ENCODE results near the gene RPS6KA4. TPM values are rescaled to one million over a fixed set of nuclear protein-coding genes. Genes with fewer than 3 reads are reported as not detected.

RPS6KA4 gene
- total RNA-seq, 5 donors from 2014 or later (not counting 1 experiment from before 2014, with no cell fraction given), result 16.5 to 48.7 (median 43.7) TPM

DNA sequence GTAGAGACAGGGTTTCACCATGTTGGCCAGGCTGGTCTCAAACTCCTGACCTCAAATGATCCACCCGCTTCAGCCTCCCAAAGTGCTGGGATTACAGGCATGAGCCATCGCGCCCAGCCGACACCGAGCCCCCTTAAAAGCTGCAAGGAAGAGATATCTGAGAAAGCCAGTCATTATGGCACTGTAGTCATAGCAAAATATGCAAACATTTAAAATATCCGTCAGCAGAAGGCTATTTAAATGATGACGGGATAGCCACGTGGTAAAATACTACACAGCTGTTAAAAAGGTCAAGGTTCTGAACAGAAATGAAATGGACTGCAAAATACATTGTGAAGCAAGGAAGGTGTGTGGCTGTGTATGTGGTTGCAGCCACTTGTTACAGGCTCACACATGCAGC, 25.4 kb upstream of the RPS6KA4 start:
- Mint-ChIP-seq H3K4me1 (peaks cover 8 to 26% (median 16%) of the 10 kb centered on the region in 3 donors), H3K4me3 (no peak overlapping the region), H3K36me3 (peaks cover 12% of the 10 kb centered on the region), H3K9me3 (no peaks in the 10 kb centered on the region), H3K27me3 (no peaks in the 10 kb centered on the region), H3K27ac (no peak overlapping the region)
- Histone ChIP-seq H3K36me3 (ENCODE audit: control insufficient read depth in 2 of 2, extremely low read depth in 1 of 2, insufficient read depth in 1 of 2, low read length in 1 of 2) (peaks cover 3 to 16% of the 10 kb centered on the region in 2 donors), H3K4me3 (ENCODE audit: control insufficient read depth in 1 of 2, extremely low read depth in 1 of 2, low read length in 1 of 2) (no peak overlapping the region), H3K27ac (ENCODE audit: low read length) (no peak overlapping the region), H3K27me3 (replicated peaks in 1 of 2; ENCODE audit: control insufficient read depth in 2 of 2, extremely low read depth in 1 of 2, insufficient read depth in 2 of 2, low read length in 1 of 2) (no peaks in the 10 kb centered on the region), H3K4me1 (ENCODE audit: control insufficient read depth in 1 of 2, extremely low read depth in 1 of 2, insufficient read depth in 2 of 2, low read length in 2 of 2) (peaks cover 0 to 21% of the 10 kb centered on the region in 2 experiments), H3K9me3 (no peaks in the 10 kb centered on the region)
- CTCF ChIA-PET, result interaction anchor here in 1 of 2 donors (2.7 kb wide), 1 partner anchor 16 kb away, joined by 41 read pairs; the partner anchor contains the start of genes PRDX5 and TRMT112
- no peak for ATAC-seq (replicated peaks in 1 of 4)
- WGBS (ENCODE audit: insufficient coverage), result 100% methylated on average over 6 of the region's 8 CpGs
- DNase-seq, result no peak
- POLR2A ChIA-PET, result interaction anchor here in 1 of 2 donors (0.7 kb wide), 1 partner anchor 324 kb away, joined by 4 read pairs; no protein-coding TSS in a partner anchor

DNA sequence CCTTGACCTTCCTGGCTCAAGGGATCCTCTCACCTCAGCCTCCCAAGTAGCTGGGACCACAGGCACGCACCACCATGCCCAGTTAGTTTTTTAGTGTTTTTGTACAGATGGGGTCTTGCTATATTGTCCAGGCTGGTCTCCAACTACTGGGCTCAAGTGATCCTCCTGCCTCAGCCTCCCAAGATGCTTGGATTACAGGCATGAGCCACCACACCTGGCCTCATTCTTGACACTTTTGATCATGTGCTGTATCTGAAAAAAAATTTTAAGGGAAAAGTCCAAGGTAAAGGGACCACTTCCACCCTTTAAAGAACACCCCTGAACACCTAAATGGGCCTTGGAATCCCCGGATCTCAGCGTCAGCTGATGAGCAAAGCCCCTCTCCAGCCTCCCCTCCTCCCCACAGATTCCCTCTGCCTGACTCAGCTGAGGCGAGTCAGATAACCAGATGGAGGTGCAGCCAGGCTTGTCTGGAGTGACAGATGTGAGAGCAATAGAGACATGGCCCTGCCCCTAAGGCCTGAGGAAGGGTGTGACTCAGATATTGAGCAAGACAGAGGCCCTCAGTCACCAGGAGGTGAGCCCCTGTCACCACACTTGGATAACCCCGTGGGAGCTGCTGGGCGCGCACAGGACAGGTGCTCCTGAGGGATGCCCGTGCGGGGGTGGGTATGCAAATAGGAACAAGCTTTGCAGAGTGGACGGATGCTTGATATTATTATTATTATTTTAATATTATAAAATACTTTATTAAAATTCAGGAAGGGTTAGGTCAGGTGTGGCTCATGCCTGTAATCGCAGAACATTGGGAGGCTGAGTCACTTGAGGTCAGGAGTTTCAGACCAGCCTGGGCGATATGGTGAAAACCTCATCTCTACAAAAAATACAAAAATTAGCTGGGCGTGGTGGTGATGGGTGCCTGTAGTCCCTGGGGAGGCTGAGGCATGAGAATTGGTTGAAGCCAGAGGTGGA, 23.9 kb upstream of the RPS6KA4 start:
- peaks cover 17% of the 10 kb centered on the region for H3K36me3 Mint-ChIP-seq
- no peaks in the 10 kb centered on the region for H3K9me3 Mint-ChIP-seq
- H3K9me3 ChIP-seq, result no peaks in the 10 kb centered on the region
- no peak for ATAC-seq (replicated peaks in 1 of 4)
- H3K4me3 ChIP-seq (ENCODE audit: control insufficient read depth in 1 of 2, extremely low read depth in 1 of 2, low read length in 1 of 2), result no peak overlapping the region
- H3K36me3 ChIP-seq (ENCODE audit: control insufficient read depth in 2 of 2, extremely low read depth in 1 of 2, insufficient read depth in 1 of 2, low read length in 1 of 2), result peaks cover 3 to 21% of the 10 kb centered on the region in 2 donors
- no peak overlapping the region for H3K27ac ChIP-seq (ENCODE audit: low read length)
- no peak overlapping the region for H3K4me3 Mint-ChIP-seq
- H3K4me1 Mint-ChIP-seq, result peaks cover 21 to 38% (median 28%) of the 10 kb centered on the region in 3 donors
- H3K27ac Mint-ChIP-seq, result no peak overlapping the region
- ChIA-PET POLR2A (interaction anchor here in 1 of 2 donors (0.7 kb wide), 1 partner anchor 1568 kb away, joined by 3 read pairs; no protein-coding TSS in a partner anchor), CTCF (interaction anchor here in 1 of 2 donors (0.6 kb wide), 1 partner anchor 29 kb away, joined by 3 read pairs; no protein-coding TSS in a partner anchor)
- no peaks in the 10 kb centered on the region for H3K27me3 Mint-ChIP-seq
- H3K27me3 ChIP-seq (replicated peaks in 1 of 2; ENCODE audit: control insufficient read depth in 2 of 2, extremely low read depth in 1 of 2, insufficient read depth in 2 of 2, low read length in 1 of 2), result no peaks in the 10 kb centered on the region
- H3K4me1 ChIP-seq (ENCODE audit: control insufficient read depth in 1 of 2, extremely low read depth in 1 of 2, insufficient read depth in 2 of 2, low read length in 2 of 2), result peaks cover 8 to 36% of the 10 kb centered on the region in 2 experiments
- WGBS (ENCODE audit: insufficient coverage), result 60% methylated on average over 3 of the region's 13 CpGs
- no peak for DNase-seq

DNA sequence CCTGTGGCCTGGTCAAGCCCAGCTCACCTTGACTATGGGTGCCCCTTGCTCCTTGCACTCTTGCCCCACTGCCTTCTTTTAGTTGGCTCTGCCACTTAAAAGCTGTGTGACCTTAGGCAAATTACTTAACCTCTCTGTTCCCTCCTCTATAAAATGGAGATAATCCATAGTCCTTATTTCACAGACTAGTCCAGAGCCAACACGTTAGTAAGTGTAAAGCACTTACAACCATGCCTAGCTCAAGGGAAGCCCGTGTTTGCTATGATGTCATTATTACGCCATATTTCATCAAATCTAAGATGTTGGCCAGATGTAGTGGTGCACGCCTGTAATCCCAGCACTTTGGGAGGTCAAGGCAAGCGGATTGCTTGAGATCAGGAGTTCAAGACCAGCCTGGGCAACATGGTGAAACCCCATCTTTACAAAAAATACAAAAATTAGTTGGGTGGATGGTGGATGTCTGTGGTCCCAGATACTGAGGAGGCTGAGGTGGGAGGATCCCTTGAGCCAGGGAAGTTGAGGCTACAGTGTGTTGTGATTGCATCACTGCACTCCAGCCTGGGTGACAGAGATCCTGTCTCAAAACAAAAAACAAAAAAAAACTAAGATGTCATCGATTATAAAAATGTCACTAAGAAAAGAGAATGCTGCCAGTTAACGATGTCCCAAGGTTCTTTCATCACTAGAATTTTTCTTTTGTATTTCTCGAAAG, 21.3 kb upstream of the RPS6KA4 start:
- Mint-ChIP-seq H3K27ac (peak overlapping the region in 1 of 2 donors; percentile 28), H3K27me3 (no peaks in the 10 kb centered on the region), H3K9me3 (no peaks in the 10 kb centered on the region), H3K4me3 (peak overlapping the region in 1 of 3 donors; percentile 36), H3K4me1 (peaks cover 29 to 46% (median 43%) of the 10 kb centered on the region in 3 donors), H3K36me3 (peaks cover 17% of the 10 kb centered on the region)
- Histone ChIP-seq H3K27me3 (replicated peaks in 1 of 2; ENCODE audit: control insufficient read depth in 2 of 2, extremely low read depth in 1 of 2, insufficient read depth in 2 of 2, low read length in 1 of 2) (no peaks in the 10 kb centered on the region), H3K4me3 (ENCODE audit: control insufficient read depth in 1 of 2, extremely low read depth in 1 of 2, low read length in 1 of 2) (no peak overlapping the region), H3K9me3 (no peaks in the 10 kb centered on the region), H3K4me1 (ENCODE audit: control insufficient read depth in 1 of 2, extremely low read depth in 1 of 2, insufficient read depth in 2 of 2, low read length in 2 of 2) (peaks cover 14 to 42% of the 10 kb centered on the region in 2 experiments), H3K36me3 (ENCODE audit: control insufficient read depth in 2 of 2, extremely low read depth in 1 of 2, insufficient read depth in 1 of 2, low read length in 1 of 2) (peaks cover 3 to 34% of the 10 kb centered on the region in 2 donors), H3K27ac (ENCODE audit: low read length) (no peak overlapping the region)
- DNase-seq (no peak), ATAC-seq (replicated peaks in 1 of 4) (no peak)
- 93% methylated on average over 4 of the region's 8 CpGs for WGBS (ENCODE audit: insufficient coverage)
- POLR2A ChIA-PET, result interaction anchor here in 1 of 2 donors (0.6 kb wide), 1 partner anchor 19 kb away, joined by 6 read pairs; no protein-coding TSS in a partner anchor
- CTCF ChIA-PET, result no interaction called here

DNA sequence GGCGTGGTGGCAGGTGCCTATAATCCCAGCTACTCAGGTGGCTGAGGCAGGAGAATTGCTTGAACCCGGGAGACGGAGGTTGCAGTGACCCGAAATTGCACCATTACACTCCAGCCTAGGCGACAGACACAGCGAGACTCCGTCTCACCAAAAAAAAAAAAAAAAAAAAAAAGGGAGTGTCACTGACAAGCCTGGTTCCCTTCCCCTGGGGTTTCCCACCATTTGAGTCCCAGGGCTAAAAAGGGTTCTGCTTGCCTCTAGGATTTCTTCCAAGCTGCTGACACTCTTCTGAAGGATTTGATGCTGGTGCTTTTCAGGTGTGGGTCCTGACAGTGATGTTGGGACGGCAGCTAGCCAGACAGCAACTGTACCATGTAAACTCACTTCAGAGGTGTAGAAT, 20.2 kb upstream of the RPS6KA4 start:
- H3K4me1 Mint-ChIP-seq, result peaks cover 29 to 48% (median 43%) of the 10 kb centered on the region in 3 donors
- ATAC-seq (replicated peaks in 1 of 4), result no peak
- H3K36me3 ChIP-seq (ENCODE audit: control insufficient read depth in 2 of 2, extremely low read depth in 1 of 2, insufficient read depth in 1 of 2, low read length in 1 of 2), result peaks cover 2 to 41% of the 10 kb centered on the region in 2 donors
- ChIA-PET POLR2A (interaction anchor here in 1 of 2 donors (0.7 kb wide), 1 partner anchor 20 kb away, joined by 5 read pairs; no protein-coding TSS in a partner anchor), CTCF (interaction anchor here in 1 of 2 donors (0.7 kb wide), 1 partner anchor 1909 kb away, joined by 6 read pairs; no protein-coding TSS in a partner anchor)
- H3K36me3 Mint-ChIP-seq, result peaks cover 16% of the 10 kb centered on the region
- no peaks in the 10 kb centered on the region for H3K27me3 Mint-ChIP-seq
- no peaks in the 10 kb centered on the region for H3K9me3 ChIP-seq
- 91% methylated on average over 3 of the region's 8 CpGs for WGBS (ENCODE audit: insufficient coverage)
- H3K27me3 ChIP-seq (replicated peaks in 1 of 2; ENCODE audit: control insufficient read depth in 2 of 2, extremely low read depth in 1 of 2, insufficient read depth in 2 of 2, low read length in 1 of 2), result no peaks in the 10 kb centered on the region
- H3K4me3 Mint-ChIP-seq, result peak overlapping the region; percentile 82 to 92 (median 83)
- H3K4me3 ChIP-seq (ENCODE audit: control insufficient read depth in 1 of 2, extremely low read depth in 1 of 2, low read length in 1 of 2), result no peak overlapping the region
- peak overlapping the region; percentile 94 to 95 for H3K27ac Mint-ChIP-seq
- peak overlapping the region; percentile 89 for H3K27ac ChIP-seq (ENCODE audit: low read length)
- H3K4me1 ChIP-seq (ENCODE audit: control insufficient read depth in 1 of 2, extremely low read depth in 1 of 2, insufficient read depth in 2 of 2, low read length in 2 of 2), result peaks cover 14 to 52% of the 10 kb centered on the region in 2 experiments
- DNase-seq, result no peak
- no peaks in the 10 kb centered on the region for H3K9me3 Mint-ChIP-seq

DNA sequence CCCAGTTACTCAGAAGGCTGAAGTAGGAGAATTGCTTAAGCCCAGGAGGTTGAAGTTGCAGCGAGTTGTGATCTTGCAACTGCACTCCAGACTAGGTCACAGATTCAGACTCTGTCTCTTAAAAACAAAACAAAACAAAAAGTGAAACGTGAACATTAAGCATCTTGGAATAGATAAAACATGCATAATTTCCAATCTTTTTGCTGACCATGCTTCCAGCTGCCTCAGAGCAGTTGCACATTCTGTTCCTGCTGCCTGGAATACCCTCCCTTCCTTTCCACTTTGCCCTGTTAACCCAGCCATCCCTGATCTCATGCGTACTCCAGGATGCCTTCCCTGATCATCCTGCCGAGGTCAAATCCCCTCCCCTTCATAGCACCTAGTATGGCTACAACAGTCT, 19.7 kb upstream of the RPS6KA4 start:
- Histone ChIP-seq H3K4me1 (ENCODE audit: control insufficient read depth in 1 of 2, extremely low read depth in 1 of 2, insufficient read depth in 2 of 2, low read length in 2 of 2) (peaks cover 14 to 57% of the 10 kb centered on the region in 2 experiments), H3K36me3 (ENCODE audit: control insufficient read depth in 2 of 2, extremely low read depth in 1 of 2, insufficient read depth in 1 of 2, low read length in 1 of 2) (peaks cover 3 to 47% of the 10 kb centered on the region in 2 donors), H3K9me3 (no peaks in the 10 kb centered on the region), H3K27me3 (replicated peaks in 1 of 2; ENCODE audit: control insufficient read depth in 2 of 2, extremely low read depth in 1 of 2, insufficient read depth in 2 of 2, low read length in 1 of 2) (no peaks in the 10 kb centered on the region), H3K27ac (ENCODE audit: low read length) (peak overlapping the region; percentile 89), H3K4me3 (ENCODE audit: control insufficient read depth in 1 of 2, extremely low read depth in 1 of 2, low read length in 1 of 2) (peak overlapping the region in 1 of 2 donors; percentile 72)
- no CpG with 5 or more reads among the region's 4 CpGs for WGBS (ENCODE audit: insufficient coverage)
- Mint-ChIP-seq H3K27me3 (no peaks in the 10 kb centered on the region), H3K27ac (peak overlapping the region; percentile 94 to 95), H3K36me3 (peaks cover 15% of the 10 kb centered on the region), H3K4me1 (peaks cover 29 to 48% (median 43%) of the 10 kb centered on the region in 3 donors), H3K9me3 (no peaks in the 10 kb centered on the region), H3K4me3 (peak overlapping the region; percentile 82 to 92 (median 83))
- ChIA-PET CTCF (interaction anchor here in 1 of 2 donors (0.7 to 1.0 kb wide), 2 partner anchors 349 to 1908 kb away, joined by 3 to 6 read pairs; no protein-coding TSS in a partner anchor), POLR2A (interaction anchor here in 1 of 2 donors (0.7 kb wide), 1 partner anchor 21 kb away, joined by 5 read pairs; no protein-coding TSS in a partner anchor)
- DNase-seq, result peak in 1 of 35 experiments; percentile 22
- ATAC-seq (replicated peaks in 1 of 4), result no peak

All from T-cell (primary cell).